Stimulated activated CD4-positive, alpha-beta T cell treated with anti-CD3 and anti-CD28 coated beads, Interleukin-12 subunit alpha, Interleukin-12 subunit beta, amount 100 ng/mL, for 24 hours (primary cell): ENCODE results near the gene PLIN5.

Experiments
- DNase-seq, 2 experiments: peaks; one replicate each; pipeline ENCODE4 v3.0.0-alpha.2; 2020; ENCODE audit warnings: low read depth in 2 of 2

The PLIN5 gene

DNA sequence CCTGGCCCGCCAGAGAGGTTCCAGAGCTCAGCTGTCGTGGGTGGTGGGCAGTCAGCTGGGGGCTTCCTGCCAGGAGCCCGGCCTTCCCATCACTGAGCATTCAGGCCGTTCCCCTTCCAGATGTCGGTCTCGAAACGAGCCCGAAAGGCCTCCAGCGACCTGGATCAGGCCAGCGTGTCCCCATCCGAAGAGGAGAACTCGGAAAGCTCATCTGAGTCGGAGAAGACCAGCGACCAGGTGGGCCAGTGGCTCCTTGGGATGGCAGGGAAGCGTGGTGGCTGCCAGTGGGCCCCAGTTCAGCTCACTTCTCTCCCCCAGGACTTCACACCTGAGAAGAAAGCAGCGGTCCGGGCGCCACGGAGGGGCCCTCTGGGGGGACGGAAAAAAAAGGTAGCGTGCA lies 43.6 kb downstream of the PLIN5 start:
- no peak for DNase-seq

DNA sequence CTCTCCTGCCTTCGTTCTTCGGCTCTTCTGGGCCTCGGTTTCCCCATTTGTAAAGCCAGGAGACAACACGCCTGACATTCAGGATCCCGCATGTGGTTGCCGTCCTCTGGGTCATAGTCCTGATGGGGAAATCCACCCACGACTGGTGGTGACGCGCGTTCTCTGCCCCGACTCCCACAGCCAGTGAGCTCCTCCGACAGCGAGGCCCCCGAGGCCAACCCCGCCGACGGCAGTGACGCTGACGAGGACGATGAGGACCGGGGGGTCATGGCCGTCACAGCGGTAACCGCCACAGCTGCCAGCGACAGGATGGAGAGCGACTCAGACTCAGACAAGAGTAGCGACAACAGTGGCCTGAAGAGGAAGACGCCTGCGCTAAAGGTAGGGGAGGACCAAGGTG lies 46.5 kb downstream of the PLIN5 start:
- no peak for DNase-seq

DNA sequence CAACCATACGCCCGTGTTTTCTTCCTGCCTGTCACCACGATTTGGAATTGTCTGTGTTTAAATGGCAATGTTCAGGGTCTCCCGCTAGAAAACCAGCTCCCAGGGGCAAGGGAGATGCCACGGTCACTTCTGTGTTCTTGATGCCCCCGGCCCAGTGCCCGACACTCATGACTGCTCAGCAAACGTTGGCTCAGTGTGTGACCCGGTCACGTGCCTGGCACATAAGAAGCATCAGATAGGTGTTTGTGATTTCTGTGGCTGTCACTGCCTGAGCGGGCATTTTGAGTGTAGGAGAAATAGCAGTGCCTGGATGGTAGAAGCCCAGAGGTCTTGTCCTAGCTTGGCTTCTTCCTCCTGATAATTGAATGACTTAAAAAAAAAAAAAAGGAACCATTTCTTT lies 47.5 kb downstream of the PLIN5 start:
- DNase-seq, result no peak

DNA sequence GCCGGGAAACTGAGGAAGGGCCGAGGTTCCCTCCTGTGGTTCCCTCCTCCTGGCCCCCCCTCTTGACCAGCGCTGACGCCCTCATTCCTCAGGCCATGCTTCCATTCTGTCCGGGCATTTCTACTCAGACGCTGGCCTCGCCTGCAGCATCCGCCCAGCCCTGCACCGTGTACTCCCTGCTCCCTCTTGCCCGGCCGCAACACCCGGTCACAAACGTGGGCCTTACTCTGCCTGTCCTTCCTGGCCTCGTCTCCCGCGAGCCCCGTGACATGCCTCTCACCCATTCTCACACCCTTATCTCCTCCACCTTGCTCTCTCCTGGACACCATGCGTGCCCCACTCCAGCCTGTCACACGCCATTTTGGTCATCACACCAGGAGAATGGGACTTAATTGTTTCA lies 51.6 kb downstream of the PLIN5 start:
- DNase-seq, result no peak

DNA sequence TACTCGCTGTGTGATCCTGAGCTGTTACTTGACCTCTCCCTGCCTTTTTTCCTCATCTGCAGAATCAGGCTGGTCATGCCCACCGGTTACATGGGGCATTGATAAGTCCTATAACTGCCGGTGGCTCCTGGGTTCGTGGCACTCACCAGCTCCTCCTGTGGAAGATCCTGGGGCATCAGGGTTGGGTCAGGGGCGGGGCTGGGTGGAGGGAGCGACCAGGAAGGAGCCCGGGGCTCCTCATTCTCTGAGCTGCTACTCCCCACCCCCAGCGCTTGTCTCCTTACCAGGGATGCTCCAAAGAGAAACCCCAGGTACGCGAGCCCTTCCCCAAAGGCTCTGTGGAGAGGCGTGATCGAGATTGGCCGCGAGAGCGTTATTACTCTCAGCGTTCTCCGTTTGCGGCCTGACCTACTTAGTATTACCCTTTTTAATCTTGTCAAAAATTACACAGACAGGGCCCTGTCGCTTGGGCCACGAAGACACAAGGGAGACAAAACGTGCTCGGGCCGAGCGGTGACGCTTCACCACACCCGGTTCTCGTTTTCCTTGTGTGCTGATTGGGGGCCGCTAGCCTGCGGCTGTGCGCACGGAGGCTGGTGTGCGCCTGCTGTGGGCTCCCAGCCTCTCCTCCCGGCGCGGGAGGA lies 52.2 kb downstream of the PLIN5 start:
- no peak for DNase-seq

DNA sequence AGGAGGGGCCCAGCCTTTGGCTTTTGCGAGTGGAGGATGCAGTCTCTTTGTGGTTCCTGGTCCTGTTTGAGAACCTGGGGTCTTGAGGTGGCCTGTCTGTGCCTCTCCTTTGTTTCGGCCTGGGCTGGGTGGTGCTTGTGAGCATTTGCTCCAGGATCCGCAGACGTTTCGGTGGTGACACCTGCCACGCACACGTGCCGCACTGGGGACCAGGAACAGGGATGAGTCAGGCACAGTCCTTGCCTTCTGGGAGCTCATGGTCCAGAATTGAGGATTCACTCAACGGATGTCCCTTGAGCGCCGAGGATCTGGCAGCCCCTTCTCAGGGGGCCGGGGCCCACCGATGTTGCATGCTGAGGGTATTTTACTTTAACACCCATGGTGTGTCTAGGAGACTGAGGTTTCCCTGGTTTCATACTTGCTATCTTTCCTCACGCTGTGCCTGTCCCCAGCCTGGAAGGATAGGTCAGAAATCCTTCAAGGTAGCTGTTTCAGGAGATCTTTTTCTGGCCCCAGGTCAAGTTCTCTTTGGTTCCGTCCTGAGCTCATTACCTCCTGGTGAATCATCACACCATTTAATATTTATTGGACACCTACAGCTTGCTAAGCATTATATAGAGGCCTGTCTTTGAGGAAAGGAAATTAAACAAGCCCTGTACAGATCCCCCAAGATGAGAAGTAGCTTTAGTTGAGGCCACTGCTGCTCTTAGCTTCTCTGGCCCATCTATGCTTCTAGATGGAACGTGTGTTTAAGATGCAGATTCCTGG lies 57.8 kb downstream of the PLIN5 start:
- DNase-seq, result no peak

DNA sequence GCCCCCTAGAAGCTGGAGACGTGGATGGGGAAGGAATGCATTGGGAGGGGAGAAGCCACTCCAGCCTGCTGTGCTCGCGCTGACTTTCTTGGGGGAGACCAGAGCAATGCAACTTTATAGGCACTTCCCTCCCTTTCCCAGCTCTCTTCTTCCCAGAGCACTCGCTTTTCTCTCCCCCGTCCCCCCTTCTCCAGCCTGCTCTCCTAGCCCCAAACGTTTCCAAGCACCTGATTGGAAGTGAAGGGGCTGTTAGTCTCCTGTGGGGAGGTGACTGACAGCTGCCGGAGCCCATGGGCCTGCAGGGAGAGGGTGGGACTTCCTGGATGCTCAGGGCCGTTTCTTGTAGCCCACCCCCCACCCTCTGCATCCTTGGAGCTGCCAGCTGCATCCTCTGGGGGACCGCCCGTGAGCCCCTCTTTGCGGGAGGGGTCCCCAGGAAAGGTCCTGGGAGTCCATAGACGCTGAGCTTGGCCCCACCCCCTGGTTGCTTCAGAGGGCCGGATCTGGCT lies 60.5 kb downstream of the PLIN5 start:
- DNase-seq, result no peak

DNA sequence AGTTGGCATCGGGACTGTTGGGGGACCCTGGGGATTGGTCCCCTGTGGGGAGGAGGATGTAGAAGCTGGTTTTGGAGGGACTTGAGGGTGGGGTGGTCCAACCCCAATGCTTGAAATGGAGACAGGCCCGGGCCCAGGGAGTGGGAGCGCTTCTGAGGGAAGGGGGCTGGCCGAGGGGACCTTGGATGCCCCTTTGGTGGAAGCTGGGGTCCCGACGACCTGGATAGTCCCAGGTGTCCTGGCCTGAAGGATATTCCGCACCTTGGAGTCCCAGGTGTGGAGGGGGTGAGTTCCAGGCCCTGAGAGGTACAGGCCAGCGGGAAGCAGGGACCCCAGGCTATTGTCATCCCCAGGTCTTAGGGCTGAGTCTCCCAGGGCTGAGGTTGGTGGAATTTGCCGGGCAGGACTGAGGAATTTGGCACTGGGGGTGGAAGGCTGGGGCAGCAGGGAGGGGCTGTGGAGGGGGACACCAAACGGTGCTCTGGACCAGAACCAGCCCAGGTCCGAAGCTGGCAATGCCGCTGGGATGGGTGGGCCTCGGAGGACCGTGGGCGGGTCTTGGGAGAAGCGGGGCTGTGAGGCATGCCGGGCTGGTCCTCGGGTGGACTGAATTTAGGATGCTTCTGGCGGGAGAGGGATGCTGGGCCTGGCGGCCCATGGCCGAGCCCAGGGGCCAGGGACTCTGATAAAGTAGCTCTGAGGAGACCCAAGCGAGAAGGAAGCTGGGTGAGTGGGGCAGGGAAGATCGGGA lies 61.1 kb downstream of the PLIN5 start:
- no peak for DNase-seq

DNA sequence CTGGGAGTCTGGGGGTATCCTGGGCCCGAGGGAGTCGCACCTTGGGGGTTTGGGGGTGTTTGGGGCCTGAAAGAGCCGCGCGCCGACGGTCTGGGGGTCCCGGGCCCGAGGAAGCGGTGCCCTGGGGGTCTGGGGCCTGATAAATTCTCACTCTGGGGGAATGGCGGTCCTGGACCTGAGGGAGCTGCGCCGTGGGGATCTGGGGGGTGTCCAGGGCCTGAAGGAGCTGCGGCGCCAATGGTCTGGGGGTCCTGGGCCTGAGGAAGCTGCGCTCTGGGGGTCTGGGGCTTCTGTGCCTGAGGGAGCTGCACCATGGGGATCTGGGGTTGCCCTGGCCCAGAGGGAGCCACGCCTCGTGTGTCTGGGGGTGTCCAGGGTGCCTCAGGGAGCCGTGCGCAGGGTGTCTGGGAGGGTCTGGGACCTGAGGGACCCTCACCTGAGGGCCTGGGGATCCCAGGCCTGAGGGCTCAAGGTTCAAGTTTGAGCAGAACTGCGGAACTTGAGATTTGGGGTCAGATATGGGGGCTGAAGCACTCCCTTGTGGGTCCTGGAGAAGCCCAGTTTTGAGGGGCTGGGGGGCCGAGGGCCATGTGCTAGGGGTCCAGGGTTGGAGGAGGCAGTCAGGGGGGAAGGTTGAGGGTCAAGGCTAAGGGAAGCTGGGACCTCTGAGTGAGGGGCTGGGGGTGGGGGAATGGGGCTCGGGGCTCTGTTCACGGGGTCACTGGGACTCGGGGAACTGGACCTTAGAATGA lies 61.8 kb downstream of the PLIN5 start:
- no peak for DNase-seq
